Measurements from ENCODE around the gene STXBP1.

STXBP1 gene

GRCh38 chr9:127667906-127668305, 55.8 kb downstream of the STXBP1 start:
- H3K4me3 ChIP-seq (ENCODE audit: low read length) = no peak overlapping the region
- TF ChIP-seq ZNF274 (IDR thresholded peaks at IDR 0.05; ENCODE audit: low read depth, low read length) = no peak

GRCh38 chr9:127673234-127673633, 61.2 kb downstream of the STXBP1 start:
- no peak overlapping the region for H3K4me3 ChIP-seq (ENCODE audit: low read length)
- TF ChIP-seq ZNF274 (IDR thresholded peaks at IDR 0.05; ENCODE audit: low read depth, low read length) = no peak

- no peak overlapping the region for H3K4me3 ChIP-seq (ENCODE audit: low read length)
- no peak for TF ChIP-seq ZNF274 (IDR thresholded peaks at IDR 0.05; ENCODE audit: low read depth, low read length)
Observed at GRCh38 chr9:127676638-127677037, 64.6 kb downstream of the STXBP1 start.

- no peak overlapping the region for H3K4me3 ChIP-seq (ENCODE audit: low read length)
- no peak for TF ChIP-seq ZNF274 (IDR thresholded peaks at IDR 0.05; ENCODE audit: low read depth, low read length)
Observed at GRCh38 chr9:127679506-127679905, 67.4 kb downstream of the STXBP1 start.

GRCh38 chr9:127680226-127680625, 68.1 kb downstream of the STXBP1 start:
- TF ChIP-seq ZNF274 (IDR thresholded peaks at IDR 0.05; ENCODE audit: low read depth, low read length) = no peak
- H3K4me3 ChIP-seq (ENCODE audit: low read length) = no peak overlapping the region

GRCh38 chr9:127680846-127681245, 68.8 kb downstream of the STXBP1 start:
- no peak overlapping the region for H3K4me3 ChIP-seq (ENCODE audit: low read length)
- no peak for TF ChIP-seq ZNF274 (IDR thresholded peaks at IDR 0.05; ENCODE audit: low read depth, low read length)

- H3K4me3 ChIP-seq (ENCODE audit: low read length) = no peak overlapping the region
- no peak for TF ChIP-seq ZNF274 (IDR thresholded peaks at IDR 0.05; ENCODE audit: low read depth, low read length)
Observed at GRCh38 chr9:127682351-127683136, 70.5 kb downstream of the STXBP1 start.

GRCh38 chr9:127683723-127684122, 71.6 kb downstream of the STXBP1 start:
- H3K4me3 ChIP-seq (ENCODE audit: low read length) = no peak overlapping the region
- TF ChIP-seq ZNF274 (IDR thresholded peaks at IDR 0.05; ENCODE audit: low read depth, low read length) = no peak

GRCh38 chr9:127684576-127684975, 72.5 kb downstream of the STXBP1 start:
- H3K4me3 ChIP-seq (ENCODE audit: low read length) = no peak overlapping the region
- no peak for TF ChIP-seq ZNF274 (IDR thresholded peaks at IDR 0.05; ENCODE audit: low read depth, low read length)

GRCh38 chr9:127686461-127687393, 74.7 kb downstream of the STXBP1 start:
- TF ChIP-seq ZNF274 (IDR thresholded peaks at IDR 0.05; ENCODE audit: low read depth, low read length) = no peak
- H3K4me3 ChIP-seq (ENCODE audit: low read length) = no peak overlapping the region

- no peak for TF ChIP-seq ZNF274 (IDR thresholded peaks at IDR 0.05; ENCODE audit: low read depth, low read length)
Observed at GRCh38 chr9:127689329-127690000, 77.4 kb downstream of the STXBP1 start.

GRCh38 chr9:127690735-127691134, 78.7 kb downstream of the STXBP1 start:
- H3K4me3 ChIP-seq (ENCODE audit: low read length) = no peak overlapping the region
- TF ChIP-seq ZNF274 (IDR thresholded peaks at IDR 0.05; ENCODE audit: low read depth, low read length) = no peak

More at GRCh38 chr9:127689329-127690000, 77.4 kb downstream of the STXBP1 start:
- no peak overlapping the region for H3K4me3 ChIP-seq (ENCODE audit: low read length)

- no peak overlapping the region for H3K4me3 ChIP-seq (ENCODE audit: low read length)
- TF ChIP-seq ZNF274 (IDR thresholded peaks at IDR 0.05; ENCODE audit: low read depth, low read length) = no peak
Observed at GRCh38 chr9:127692071-127692470, 80.0 kb downstream of the STXBP1 start.

- no peak for TF ChIP-seq ZNF274 (IDR thresholded peaks at IDR 0.05; ENCODE audit: low read depth, low read length)
- no peak overlapping the region for H3K4me3 ChIP-seq (ENCODE audit: low read length)
Observed at GRCh38 chr9:127693143-127693542, 81.1 kb downstream of the STXBP1 start.

All from GM08714 (cell line).